A204.1 (cell line): ENCODE results near the gene CRAMP1.

Source experiments
- FAIRE-seq: peaks from 2 replicates; lab custom pipeline; 2012; peaks lifted over from hg19 to GRCh38; lab: Jason Lieb, UNC

CRAMP1 gene

DNA sequence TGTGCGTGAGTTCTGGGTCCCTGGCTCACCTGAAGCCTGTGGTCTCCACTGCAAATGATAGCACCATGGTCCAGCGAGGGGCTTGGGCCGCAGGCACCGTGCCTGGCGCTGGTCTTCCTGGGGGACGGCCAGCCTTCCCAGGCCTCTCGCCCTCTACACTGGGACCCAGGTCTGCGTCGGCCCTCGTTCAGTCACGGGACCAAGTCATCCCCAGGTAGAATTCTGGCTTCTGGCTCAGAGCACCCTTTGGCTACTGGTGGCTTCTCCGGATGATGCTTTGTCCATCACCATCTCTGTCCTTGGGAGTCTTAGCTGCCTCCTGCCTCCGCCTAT, 20.4 kb downstream of the CRAMP1 start:
- no peak for FAIRE-seq

- no peak for FAIRE-seq
Observed at GRCh38 chr16:1633310-1633709, 21.1 kb downstream of the CRAMP1 start.

DNA sequence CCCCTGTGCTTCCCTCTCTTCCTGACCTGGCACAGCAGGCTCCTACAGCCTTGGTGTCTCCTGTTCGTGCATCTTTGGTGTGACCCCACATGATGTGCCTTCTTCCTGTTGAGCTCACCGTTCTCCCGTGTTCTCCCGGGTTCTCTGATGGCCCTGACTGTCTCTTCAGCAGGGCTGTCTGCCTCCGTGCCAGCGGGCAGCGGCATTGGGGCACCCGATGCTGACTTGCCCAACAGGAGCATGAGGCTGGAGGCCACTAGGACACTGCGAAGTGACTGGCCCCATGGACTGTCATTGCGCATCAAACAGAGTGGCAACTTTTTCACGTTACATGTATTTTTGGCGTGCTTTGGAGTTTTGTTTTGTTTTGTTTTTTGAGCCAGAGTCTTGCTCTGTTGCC, 22.4 kb downstream of the CRAMP1 start:
- no peak for FAIRE-seq

- FAIRE-seq, result no peak
Observed at GRCh38 chr16:1635070-1635469, 22.9 kb downstream of the CRAMP1 start.

DNA sequence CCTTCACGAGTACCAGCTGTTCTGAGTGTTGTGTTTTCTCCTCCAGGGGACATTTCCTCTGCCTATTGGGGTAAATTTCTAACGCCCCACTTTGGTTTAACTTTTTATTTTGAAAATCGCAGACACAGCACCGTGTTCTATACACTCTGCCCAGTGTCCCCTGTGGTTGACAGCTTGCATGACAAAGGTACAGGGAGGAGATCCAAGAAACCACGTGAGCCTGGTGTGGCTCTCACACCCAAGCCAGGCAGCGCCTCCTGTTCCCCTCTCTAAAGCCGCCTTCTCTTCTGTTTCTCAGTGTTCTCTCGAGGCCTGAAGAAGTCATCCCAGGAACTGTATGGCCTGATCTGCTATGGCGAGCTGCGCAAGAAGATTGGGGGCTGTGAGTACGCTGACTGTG, 25.4 kb downstream of the CRAMP1 start:
- FAIRE-seq, result no peak

DNA sequence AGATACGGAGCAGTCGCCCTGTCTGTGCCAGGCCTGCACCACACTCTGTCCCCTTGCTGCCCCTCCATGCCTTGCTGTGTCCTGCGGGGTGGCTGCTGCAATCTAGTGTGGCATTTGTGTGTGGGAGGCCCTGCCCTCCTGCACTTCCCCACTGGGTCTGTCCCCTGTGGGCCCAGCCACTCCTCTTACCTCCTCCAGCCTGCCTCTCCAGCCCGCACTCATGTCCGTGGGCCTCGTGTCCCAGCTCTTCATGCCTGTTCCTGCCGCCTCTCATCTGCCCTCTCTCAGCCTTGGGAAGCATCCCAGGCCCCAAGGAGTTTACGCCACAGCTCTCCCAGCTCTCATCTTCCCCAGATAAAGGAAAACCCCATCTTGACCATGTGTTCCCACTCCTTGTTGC, 26.6 kb downstream of the CRAMP1 start:
- FAIRE-seq, result no peak

DNA sequence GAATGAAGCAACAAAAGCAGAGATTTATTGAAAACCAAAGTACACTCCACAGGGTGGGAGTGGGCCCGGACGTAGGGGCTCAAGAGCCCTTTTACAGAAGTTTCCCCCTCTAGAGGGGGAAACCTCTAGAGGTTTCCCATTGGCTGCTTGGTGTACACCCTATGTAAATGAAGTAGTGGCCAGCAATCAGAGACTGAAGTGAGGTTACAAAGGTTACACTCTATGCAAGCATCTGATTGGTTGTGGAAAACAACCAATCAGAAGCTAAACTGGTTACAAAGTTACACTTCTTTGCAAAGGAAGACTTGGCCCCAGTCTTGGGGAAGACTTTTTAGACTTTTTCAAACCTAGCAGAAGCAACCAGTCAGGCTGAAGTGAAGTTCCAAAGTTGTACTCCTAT, 27.1 kb downstream of the CRAMP1 start:
- no peak for FAIRE-seq

- no peak for FAIRE-seq
Observed at GRCh38 chr16:1639860-1640259, 27.7 kb downstream of the CRAMP1 start.

DNA sequence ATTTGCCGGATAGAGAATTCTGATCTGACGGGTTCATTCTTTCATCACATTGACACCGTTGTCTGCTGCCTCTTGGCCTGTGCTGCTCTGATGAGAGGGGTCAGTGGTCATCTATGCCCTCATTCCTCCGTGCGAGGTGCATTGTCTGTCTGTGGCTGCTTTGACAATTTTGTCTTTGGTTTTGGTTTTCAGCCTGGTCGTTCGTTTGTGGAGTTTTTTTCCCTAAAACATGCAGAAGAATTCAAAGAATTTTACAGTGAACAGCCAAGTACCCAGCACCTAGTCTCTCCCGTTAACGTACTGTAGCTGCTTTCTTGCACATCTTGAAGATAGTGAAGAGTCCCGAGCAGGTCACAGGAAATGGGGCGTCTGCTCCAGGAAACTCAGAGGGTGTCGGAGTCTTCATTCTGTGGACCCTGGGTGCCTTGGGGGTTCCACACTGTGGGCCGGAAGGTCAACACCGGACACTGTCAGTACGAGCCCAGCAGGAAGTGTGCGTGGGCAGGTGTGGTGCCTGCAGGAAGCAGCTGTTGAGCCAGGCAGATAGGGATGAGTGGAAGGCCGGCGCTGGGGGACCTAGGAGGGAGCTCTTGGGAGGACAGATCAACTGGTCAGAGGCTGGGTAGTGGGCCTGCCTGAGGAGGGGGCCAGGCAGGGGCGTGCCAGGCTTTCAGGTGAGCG, 28.2 kb downstream of the CRAMP1 start:
- FAIRE-seq, result no peak

DNA sequence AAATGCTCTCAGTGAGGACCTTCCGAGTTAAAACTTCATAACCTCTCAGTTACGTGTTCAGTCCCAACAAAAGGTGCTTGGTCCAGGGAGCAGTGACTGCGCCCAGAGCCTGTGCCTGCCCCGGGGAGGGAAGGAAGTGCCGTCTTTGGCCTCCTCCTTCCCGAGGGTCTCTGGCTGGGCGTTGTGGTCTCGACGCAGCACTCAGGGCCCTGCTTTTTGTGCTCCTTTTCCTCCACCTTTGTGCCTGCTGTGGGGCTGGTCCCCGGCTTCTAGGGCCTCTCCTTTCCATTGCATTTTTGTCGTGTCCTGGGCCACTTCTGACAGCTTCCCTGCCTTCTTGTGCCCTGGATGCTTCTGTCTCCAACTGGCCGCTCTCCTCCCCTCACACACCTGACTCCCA, 29.1 kb downstream of the CRAMP1 start:
- no peak for FAIRE-seq

DNA sequence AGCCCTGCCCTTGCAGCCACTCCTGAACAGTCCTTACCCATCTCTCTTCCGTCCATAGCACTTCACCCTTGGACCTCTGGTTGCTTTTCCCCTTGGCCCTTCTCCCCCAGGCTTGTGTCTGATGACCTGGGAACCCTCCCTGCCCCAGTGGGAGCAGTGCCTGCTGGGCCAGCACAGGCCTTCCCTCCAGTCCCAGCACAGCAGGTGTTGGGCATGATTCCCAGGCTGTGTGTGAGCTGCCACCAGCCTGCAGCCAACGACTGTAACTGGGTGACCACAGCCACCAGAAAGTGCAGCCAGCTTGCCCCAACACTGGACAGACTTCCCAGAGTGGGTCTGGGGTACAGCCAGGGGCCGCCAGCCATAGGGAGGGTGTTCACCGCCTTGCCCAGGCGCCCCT, 30.0 kb downstream of the CRAMP1 start:
- FAIRE-seq, result no peak

GRCh38 chr16:1642753-1643152, 30.6 kb downstream of the CRAMP1 start:
- FAIRE-seq, result no peak

GRCh38 chr16:1643521-1643920, 31.4 kb downstream of the CRAMP1 start:
- no peak for FAIRE-seq

- FAIRE-seq, result no peak
Observed at GRCh38 chr16:1645914-1646525, 33.9 kb downstream of the CRAMP1 start.

GRCh38 chr16:1647856-1648255, 35.7 kb downstream of the CRAMP1 start:
- FAIRE-seq, result no peak

DNA sequence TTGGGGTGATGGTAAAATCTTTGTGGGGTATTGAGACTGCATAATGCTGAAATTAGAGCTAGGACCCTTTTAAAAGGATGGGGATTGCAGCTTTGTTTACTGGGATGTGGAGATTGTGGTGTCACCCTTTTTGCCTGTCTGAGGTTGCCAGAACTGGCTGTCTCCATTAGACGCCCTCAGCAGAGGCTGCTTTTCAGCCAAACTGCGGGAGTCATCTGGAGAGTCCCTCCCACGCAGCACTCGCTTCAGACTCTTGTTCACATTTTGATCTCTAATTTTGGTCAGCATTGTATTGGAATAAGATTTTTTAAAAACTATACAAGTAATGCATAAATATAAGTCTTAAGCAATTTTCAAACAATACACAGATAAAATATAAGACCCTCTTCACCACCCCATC, 38.0 kb downstream of the CRAMP1 start:
- no peak for FAIRE-seq

DNA sequence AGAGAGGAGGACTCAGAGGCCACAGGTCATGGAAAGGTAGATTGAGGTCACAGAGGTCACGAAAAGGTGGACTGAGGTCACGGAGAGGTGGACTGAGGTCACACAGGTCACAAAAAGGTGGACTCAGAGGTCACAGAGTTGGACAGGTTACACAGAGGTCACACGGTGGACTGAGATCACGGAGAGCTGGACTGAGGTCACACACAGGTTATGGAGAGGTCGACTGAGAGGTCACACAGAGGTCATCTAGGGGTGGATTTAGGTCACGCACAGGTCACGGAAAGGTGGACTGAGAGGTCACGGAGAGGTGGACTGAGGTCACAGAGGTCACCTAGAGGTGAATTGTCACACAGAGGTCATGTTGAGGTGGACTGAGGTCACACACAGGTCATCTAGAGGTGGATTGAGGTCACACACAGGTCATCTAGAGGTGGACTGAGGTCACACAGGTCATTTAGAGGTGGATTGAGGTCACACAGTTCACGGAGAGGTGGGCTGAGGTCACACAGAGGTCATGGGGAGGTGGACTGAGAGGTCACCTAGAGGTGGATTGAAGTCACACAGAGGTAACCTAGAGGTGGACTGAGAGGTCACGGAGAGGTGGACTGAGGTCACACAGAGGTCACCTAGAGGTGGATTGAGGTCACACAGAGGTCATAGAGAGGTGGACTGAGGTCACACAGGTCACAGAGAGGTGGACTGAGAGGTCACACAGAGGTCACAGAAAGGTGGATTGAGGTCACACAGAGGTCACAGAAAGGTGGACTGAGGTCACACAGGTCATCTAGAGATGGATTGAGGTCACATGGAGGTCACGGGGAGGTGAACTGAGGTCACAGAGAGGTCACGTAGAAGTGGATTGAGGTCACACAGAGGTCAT, 39.2 kb downstream of the CRAMP1 start:
- no peak for FAIRE-seq

GRCh38 chr16:1651974-1652312, 39.8 kb downstream of the CRAMP1 start:
- no peak for FAIRE-seq

DNA sequence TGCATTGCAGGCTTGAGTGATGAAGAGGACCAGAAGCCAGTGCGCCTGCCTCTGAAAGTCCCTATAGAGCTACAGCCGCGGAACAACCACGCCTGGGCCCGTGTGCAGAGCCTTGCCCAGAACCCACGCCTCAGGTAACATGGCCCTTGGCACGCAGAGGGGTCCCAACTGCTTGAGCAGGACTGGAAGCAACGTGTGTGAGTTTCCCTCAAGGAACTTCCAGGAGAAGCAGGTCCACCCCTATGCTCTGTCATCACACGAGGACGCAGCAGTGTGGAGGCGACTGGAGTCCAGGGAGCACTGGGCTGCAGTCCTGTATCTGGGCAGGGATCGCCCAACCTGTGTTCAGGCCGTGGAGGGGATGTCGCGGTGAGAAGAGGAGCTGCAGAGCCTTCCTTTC, 40.9 kb downstream of the CRAMP1 start:
- no peak for FAIRE-seq

DNA sequence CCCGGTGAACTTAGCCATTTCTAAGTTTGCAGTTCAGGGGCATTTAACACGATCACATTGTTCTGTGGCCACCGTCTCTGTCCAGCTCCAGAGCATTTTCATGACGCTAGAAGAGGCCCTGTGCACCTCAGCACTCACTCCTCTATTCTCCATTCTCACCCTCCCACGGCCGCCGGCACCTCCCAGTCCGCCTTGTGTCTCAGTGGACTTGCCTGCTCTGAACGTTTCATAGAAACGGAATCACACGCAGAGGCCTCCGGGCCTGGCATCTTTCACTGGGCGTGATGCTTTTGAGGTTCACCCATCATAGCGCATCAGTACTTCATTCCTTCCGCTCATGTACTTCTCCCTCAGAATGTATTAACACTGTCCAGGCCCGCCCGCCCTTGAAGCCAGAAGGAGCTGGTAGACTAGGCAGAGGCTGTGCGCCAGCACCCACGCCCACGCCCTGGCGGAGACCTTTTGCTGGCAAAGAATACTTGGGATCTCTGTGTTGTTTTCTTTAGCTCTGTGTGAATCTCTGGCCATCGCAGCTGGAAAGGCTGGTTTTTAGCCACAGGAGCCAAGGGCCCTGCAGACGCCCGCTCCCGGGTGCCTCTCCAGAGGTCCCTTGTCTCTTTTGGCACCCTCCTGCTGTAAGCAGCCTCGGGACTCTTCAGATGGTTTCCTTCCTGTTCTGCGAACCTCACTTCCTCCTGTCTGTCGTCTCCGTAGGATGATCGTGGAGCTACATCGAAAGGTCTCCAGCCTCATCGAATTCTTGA, 42.5 kb downstream of the CRAMP1 start:
- no peak for FAIRE-seq

- FAIRE-seq, result no peak
Observed at GRCh38 chr16:1655269-1655807, 43.2 kb downstream of the CRAMP1 start.

DNA sequence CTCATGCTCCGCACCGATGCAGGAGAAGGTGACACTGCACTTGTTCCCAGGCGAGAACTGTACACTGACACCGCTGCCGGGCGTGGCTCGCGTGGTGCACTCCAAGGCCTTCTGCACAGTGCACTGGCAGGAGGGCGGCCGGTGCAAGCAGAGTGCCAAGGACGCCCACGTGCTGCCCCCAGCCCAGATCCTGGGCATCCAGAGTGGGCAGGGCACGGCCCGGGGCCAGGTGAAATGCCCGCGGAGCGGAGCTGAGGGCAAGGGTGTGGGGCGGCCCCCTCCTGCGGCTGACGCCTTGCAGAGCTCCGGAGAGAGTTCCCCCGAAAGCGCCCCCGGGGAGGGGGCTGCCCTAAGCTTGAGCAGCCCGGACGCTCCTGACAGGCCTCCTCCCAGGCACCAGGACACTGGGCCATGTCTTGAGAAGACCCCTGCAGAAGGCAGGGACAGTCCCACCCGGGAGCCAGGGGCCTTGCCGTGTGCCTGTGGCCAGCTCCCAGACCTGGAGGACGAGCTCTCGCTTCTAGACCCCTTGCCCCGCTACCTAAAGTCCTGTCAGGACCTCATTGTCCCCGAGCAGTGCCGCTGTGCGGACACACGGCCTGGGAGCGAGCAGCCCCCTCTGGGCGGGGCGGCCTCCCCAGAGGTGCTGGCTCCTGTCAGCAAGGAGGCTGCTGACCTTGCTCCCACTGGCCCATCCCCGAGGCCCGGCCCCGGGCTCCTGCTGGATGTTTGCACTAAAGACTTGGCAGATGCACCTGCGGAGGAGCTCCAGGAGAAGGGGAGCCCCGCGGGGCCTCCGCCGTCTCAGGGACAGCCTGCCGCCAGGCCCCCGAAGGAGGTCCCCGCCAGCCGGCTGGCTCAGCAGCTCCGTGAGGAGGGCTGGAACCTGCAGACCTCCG, 44.0 kb downstream of the CRAMP1 start:
- no peak for FAIRE-seq
